HG03439 (cell line): Measurements from ENCODE around the gene TEAD2.

Source experiments
- ATAC-seq: cut with Tn5 transposase; IDR thresholded peaks from one replicate; pipeline ENCODE4 v1.9.1; 2021; ENCODE audit warnings: mild to moderate bottlenecking, moderate library complexity; ENCODE audit not compliant: unreplicated experiment

Gene TEAD2

GRCh38 chr19:49362048-49362928 is at the start of gene TEAD2:
Gene TEAD2 (minus strand): TSS chr19:49362416. CDS start chr19:49360075, 2,341 bp downstream.
- ATAC-seq = no peak

GRCh38 chr19:49411681-49412326 is 49.6 kb upstream of the TEAD2 start:
- ATAC-seq = no peak

GRCh38 chr19:49409441-49410029 is 47.3 kb upstream of the TEAD2 start:
- ATAC-seq = no peak

- ATAC-seq = no peak
These were observed 46.7 kb upstream of the TEAD2 start for GRCh38 chr19:49408816-49409440.

- ATAC-seq = no peak
These were observed 45.3 kb upstream of the TEAD2 start for GRCh38 chr19:49407482-49408015.

GRCh38 chr19:49407079-49407478 is 44.9 kb upstream of the TEAD2 start:
- ATAC-seq = no peak

GRCh38 chr19:49403404-49404187 is 41.4 kb upstream of the TEAD2 start:
- no peak for ATAC-seq

- no peak for ATAC-seq
These were observed 37.8 kb upstream of the TEAD2 start for GRCh38 chr19:49400029-49400428.

GRCh38 chr19:49398931-49399330 is 36.7 kb upstream of the TEAD2 start:
- no peak for ATAC-seq

- no peak for ATAC-seq
These were observed 35.9 kb upstream of the TEAD2 start for GRCh38 chr19:49398001-49398615.

GRCh38 chr19:49396738-49397505 is 34.7 kb upstream of the TEAD2 start:
- no peak for ATAC-seq

- ATAC-seq = no peak
These were observed 33.6 kb upstream of the TEAD2 start for GRCh38 chr19:49395581-49396407.

GRCh38 chr19:49393881-49394280 is 31.7 kb upstream of the TEAD2 start:
- ATAC-seq = no peak

GRCh38 chr19:49391581-49392399 is 29.6 kb upstream of the TEAD2 start:
- ATAC-seq = no peak

- ATAC-seq = no peak
These were observed 28.7 kb upstream of the TEAD2 start for GRCh38 chr19:49390929-49391359.

- ATAC-seq = no peak
These were observed 28.1 kb upstream of the TEAD2 start for GRCh38 chr19:49390131-49390928.

GRCh38 chr19:49389406-49389805 is 27.2 kb upstream of the TEAD2 start:
- no peak for ATAC-seq
